HG02884 (cell line): ENCODE results near the gene METTL26.

Source experiments
- ATAC-seq: cut with Tn5 transposase; IDR thresholded peaks from one replicate; pipeline ENCODE4 v1.9.1; 2021; ENCODE audit warnings: mild to moderate bottlenecking, moderate library complexity; ENCODE audit not compliant: unreplicated experiment

METTL26 gene

GRCh38 chr16:675884-676564, 39.9 kb upstream of the METTL26 start:
- ATAC-seq, result no peak

- no peak for ATAC-seq
Observed at GRCh38 chr16:674968-675883, 39.1 kb upstream of the METTL26 start, which contains the start of gene RHBDL1. RHBDL1 (plus strand) TSS chr16:675671; CDS start chr16:675791, 120 bp downstream.

- no peak for ATAC-seq
Observed at GRCh38 chr16:674214-674881, 38.2 kb upstream of the METTL26 start.

GRCh38 chr16:673399-673991, 37.4 kb upstream of the METTL26 start:
- no peak for ATAC-seq

- no peak for ATAC-seq
Observed at GRCh38 chr16:672851-673250, 36.7 kb upstream of the METTL26 start.

DNA sequence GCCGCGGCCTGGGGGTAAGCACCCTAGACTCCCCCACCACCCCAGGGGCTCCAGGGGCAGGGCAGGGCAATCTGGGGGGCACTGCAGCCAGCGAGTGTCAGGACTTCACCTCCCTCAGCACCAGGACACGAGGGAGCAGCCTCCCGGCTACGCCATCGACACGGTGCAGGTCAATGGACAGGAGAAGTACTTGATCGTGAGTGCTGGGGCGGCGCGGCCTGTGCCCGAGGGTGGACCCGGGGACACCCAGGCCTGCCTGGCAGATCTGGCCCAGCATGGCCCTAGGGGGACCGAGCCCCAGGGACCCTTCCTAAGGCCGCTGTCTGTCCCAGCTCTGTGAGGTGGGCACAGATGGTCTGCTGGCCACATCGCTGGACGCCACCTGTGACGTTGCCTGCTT, 36.3 kb upstream of the METTL26 start:
- ATAC-seq, result no peak

- ATAC-seq, result no peak
Observed at GRCh38 chr16:671353-672131, 35.4 kb upstream of the METTL26 start.

- ATAC-seq, result no peak
Observed at GRCh38 chr16:670485-671352, 34.6 kb upstream of the METTL26 start.

- ATAC-seq, result no peak
Observed at GRCh38 chr16:669666-670065, 33.6 kb upstream of the METTL26 start.

- ATAC-seq, result peak; percentile 7
Observed at GRCh38 chr16:668519-669171, 32.5 kb upstream of the METTL26 start.

GRCh38 chr16:667780-668518, 31.8 kb upstream of the METTL26 start, which contains the start of gene RHOT2:
RHOT2 (plus strand) TSS chr16:668132; CDS start chr16:668200, 68 bp downstream.
- peak; percentile 68 for ATAC-seq

DNA sequence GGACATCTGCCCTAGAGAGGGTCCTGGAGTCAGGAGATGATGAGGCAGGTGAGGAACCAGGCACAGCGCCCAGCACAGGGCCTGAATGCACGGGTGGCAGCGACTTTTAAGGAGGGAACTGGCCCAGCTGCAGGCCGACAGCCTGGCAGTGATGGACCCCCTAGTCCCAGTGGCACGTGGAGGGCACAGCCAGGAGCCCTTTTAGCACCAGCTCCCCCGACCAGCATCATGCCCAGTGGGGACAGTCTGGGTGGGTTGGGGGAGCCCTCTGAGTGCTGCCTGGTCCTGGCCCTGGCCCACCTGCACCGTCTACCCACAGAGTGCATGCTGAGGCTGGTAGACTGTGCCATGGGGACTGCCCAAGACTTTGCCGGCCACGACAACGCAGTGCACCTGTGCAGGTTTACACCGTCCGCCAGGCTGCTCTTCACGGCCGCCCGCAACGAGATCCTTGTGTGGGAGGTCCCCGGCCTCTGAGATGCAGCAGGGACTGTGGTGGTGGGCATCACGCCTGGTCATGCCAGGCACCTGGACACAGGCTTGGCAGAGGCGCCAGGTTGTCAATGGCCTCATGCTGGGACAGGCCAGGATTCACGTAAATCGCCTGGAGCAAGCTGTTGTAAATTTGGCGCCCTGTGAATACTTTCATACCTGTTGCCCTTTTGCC, 31.1 kb upstream of the METTL26 start:
- no peak for ATAC-seq

DNA sequence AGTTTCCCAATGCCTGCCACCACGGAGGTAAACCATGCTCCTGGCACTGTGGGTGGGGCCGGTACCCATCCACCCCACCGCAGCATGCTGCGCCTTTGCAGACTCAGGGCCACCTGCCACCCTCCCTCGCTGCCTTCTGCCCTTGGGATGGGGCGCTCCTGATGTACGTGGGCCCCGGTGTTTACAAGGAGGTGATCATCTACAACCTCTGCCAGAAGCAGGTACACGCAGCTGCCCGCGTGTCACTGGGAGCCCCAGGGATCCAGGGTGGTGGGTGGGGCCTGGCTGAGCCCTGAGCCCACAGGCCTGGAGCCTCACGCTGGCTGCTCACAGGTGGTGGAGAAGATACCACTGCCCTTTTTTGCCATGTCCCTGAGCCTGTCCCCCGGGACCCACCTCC, 30.5 kb upstream of the METTL26 start:
- ATAC-seq, result no peak

DNA sequence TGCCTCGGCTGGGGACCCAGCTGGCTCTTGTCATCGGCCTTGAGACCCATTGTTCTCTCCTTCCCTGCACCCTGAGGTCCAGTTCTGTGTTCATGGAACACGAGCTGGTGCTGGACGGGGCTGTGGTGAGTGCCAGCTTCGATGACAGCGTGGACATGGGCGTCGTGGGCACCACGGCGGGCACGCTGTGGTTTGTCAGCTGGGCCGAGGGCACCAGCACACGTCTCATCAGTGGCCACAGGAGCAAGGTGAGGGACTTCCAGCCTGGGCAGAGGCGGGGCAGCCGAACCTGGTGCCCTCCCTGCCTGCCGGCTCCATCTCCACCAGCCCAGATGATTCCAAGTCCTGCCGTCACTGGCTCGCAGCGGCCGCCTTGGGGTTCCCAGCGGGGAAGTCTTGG, 26.5 kb upstream of the METTL26 start:
- no peak for ATAC-seq

- ATAC-seq, result no peak
Observed at GRCh38 chr16:662095-662494, 26.0 kb upstream of the METTL26 start.

DNA sequence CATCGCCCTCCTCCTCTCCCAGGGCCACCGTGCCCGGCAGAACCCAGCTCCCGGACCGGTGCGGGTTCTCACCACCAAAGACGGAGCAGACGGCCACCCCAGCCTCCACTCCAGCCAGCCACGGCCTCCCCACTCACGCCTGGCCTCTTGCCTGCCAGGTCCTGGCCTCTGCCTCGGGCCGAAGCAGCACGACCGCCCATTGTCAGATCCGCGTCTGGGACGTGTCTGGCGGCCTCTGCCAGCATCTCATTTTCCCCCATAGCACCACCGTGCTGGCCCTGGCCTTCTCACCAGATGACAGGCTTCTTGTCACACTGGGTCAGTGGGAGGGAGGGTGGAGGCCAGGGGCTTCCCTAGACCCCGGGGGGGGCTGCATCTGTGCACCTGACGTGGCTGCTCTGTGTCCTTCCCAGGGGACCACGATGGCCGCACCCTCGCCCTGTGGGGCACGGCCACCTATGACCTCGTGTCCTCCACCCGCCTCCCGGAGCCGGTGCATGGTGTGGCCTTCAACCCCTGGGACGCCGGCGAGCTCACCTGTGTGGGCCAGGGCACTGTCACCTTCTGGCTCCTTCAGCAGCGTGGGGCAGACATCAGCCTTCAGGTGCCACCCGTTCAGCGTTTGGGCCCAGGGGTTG, 25.2 kb upstream of the METTL26 start:
- no peak for ATAC-seq
